ENCODE measurements around the gene PRPH. TPM values are rescaled to one million over a fixed set of nuclear protein-coding genes. Genes with fewer than 3 reads are reported as not detected.

PRPH gene
- total and polyA plus RNA-seq, 2 experiments from 2014 or later = not detected

- H3K4me1 ChIP-seq (ENCODE audit: insufficient read depth) = no peaks in the 10 kb centered on the region
- no peaks in the 10 kb centered on the region for H3K27me3 ChIP-seq (replicated peaks; ENCODE audit: insufficient read depth)
- peak within 1 kb of the TSS; percentile 86 for H3K4me3 ChIP-seq
- peak within 1 kb of the TSS; percentile 82 for H3K9ac ChIP-seq
- no peaks in the 10 kb centered on the region for H4K20me1 ChIP-seq (ENCODE audit: insufficient read depth)
- in situ Hi-C loops (cut with MboI) = no loop called here
- peak; percentile 99 for DNase-seq
- H3K27ac ChIP-seq = no peak within 1 kb of the TSS
- WGBS, 2 experiments (ENCODE audit: low coverage in 1 of 2, low lambda C conversion rate in 2 of 2, missing lambda C conversion rate in 2 of 2) = 1% methylated on average over 51 to 65 of the region's 65 CpGs
- peak within 1 kb of the TSS; percentile 99 for H2AFZ ChIP-seq
- peak within 1 kb of the TSS; percentile 85 for H3K4me2 ChIP-seq (ENCODE audit: unreplicated experiment)
- no peaks in the 10 kb centered on the region for H3K36me3 ChIP-seq (ENCODE audit: low read depth)
- H3K9me3 ChIP-seq (ENCODE audit: low read depth) = no peaks in the 10 kb centered on the region
- no peak for TF ChIP-seq EZH2 (IDR thresholded peaks at IDR 0.05; ENCODE audit: insufficient read depth, poor library complexity, severe bottlenecking)
- no peak for TF ChIP-seq EZH2phosphoT487 (IDR thresholded peaks at IDR 0.05; ENCODE audit: insufficient read depth, low read depth)
- no peaks in the 10 kb centered on the region for H3K9me2 ChIP-seq (ENCODE audit: insufficient read depth)
- H3F3A ChIP-seq (ENCODE audit: insufficient read depth) = no peaks in the 10 kb centered on the region
- H3K79me2 ChIP-seq (ENCODE audit: insufficient read depth) = peaks cover 7% of the 10 kb centered on the region; the same call in 1 of the 2 replicates
Measured at GRCh38 chr12:49322708-49323523, 28.0 kb downstream of the PRPH start, which contains the start of gene TROAP. TROAP (plus strand) TSS chr12:49323255; CDS start chr12:49323609, 354 bp downstream.

DNA sequence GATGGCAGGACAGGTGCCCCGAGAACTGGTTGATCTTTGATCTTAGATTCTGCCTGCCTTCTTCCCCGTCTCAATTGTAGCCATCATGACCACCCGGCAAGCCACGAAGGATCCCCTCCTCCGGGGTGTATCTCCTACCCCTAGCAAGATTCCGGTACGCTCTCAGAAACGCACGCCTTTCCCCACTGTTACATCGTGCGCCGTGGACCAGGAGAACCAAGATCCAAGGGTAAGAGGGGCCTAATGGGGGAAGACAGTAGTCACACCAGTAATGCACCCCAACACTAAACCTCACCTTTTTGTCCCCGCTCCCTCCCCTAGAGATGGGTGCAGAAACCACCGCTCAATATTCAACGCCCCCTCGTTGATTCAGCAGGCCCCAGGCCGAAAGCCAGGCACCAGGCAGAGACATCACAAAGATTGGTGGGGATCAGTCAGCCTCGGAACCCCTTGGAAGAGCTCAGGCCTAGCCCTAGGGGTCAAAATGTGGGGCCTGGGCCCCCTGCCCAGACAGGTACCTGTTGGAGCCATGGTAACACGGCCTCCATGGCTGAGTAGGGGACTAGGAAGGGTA lies 28.7 kb downstream of the PRPH start:
- Histone ChIP-seq H3K36me3 (ENCODE audit: low read depth) (no peaks in the 10 kb centered on the region), H3K4me2 (ENCODE audit: unreplicated experiment) (peak overlapping the region; percentile 83), H3K4me1 (ENCODE audit: insufficient read depth) (no peaks in the 10 kb centered on the region), H3F3A (ENCODE audit: insufficient read depth) (no peaks in the 10 kb centered on the region), H3K4me3 (peak overlapping the region; percentile 86), H3K9me3 (ENCODE audit: low read depth) (no peaks in the 10 kb centered on the region), H4K20me1 (ENCODE audit: insufficient read depth) (no peaks in the 10 kb centered on the region), H3K9ac (peak overlapping the region; percentile 76), H3K27me3 (replicated peaks; ENCODE audit: insufficient read depth) (no peaks in the 10 kb centered on the region), H2AFZ (peak overlapping the region; percentile 99), H3K9me2 (ENCODE audit: insufficient read depth) (no peaks in the 10 kb centered on the region), H3K79me2 (ENCODE audit: insufficient read depth) (peaks cover 7% of the 10 kb centered on the region; the same call in 1 of the 2 replicates), H3K27ac (no peak overlapping the region)
- in situ Hi-C loops (cut with MboI) = no loop called here
- no peak for TF ChIP-seq EZH2phosphoT487 (IDR thresholded peaks at IDR 0.05; ENCODE audit: insufficient read depth, low read depth)
- no peak for TF ChIP-seq EZH2 (IDR thresholded peaks at IDR 0.05; ENCODE audit: insufficient read depth, poor library complexity, severe bottlenecking)
- 6 to 7% methylated on average over 19 of the region's 19 CpGs for WGBS, 2 experiments (ENCODE audit: low coverage in 1 of 2, low lambda C conversion rate in 2 of 2, missing lambda C conversion rate in 2 of 2)
- no peak for DNase-seq

- Histone ChIP-seq H3K4me3 (no peak overlapping the region), H2AFZ (no peak overlapping the region), H3K4me2 (ENCODE audit: unreplicated experiment) (no peak overlapping the region), H3F3A (ENCODE audit: insufficient read depth) (no peaks in the 10 kb centered on the region), H3K27ac (no peak overlapping the region), H4K20me1 (ENCODE audit: insufficient read depth) (no peaks in the 10 kb centered on the region), H3K9me2 (ENCODE audit: insufficient read depth) (no peaks in the 10 kb centered on the region), H3K79me2 (ENCODE audit: insufficient read depth) (peaks cover 7% of the 10 kb centered on the region; the same call in 1 of the 2 replicates), H3K4me1 (ENCODE audit: insufficient read depth) (no peaks in the 10 kb centered on the region), H3K36me3 (ENCODE audit: low read depth) (no peaks in the 10 kb centered on the region), H3K27me3 (replicated peaks; ENCODE audit: insufficient read depth) (no peaks in the 10 kb centered on the region), H3K9ac (no peak overlapping the region), H3K9me3 (ENCODE audit: low read depth) (no peaks in the 10 kb centered on the region)
- TF ChIP-seq EZH2phosphoT487 (IDR thresholded peaks at IDR 0.05; ENCODE audit: insufficient read depth, low read depth) = no peak
- TF ChIP-seq EZH2 (IDR thresholded peaks at IDR 0.05; ENCODE audit: insufficient read depth, poor library complexity, severe bottlenecking) = no peak
- DNase-seq = no peak
- WGBS, 2 experiments (ENCODE audit: low coverage in 1 of 2, low lambda C conversion rate in 2 of 2, missing lambda C conversion rate in 2 of 2) = 81 to 84% methylated on average over 6 of the region's 6 CpGs
- in situ Hi-C loops (cut with MboI) = no loop called here
Measured at GRCh38 chr12:49325606-49326005, 30.7 kb downstream of the PRPH start.

- Histone ChIP-seq H2AFZ (no peak overlapping the region), H3K27ac (no peak overlapping the region), H3K4me1 (ENCODE audit: insufficient read depth) (no peaks in the 10 kb centered on the region), H3K79me2 (ENCODE audit: insufficient read depth) (peaks cover 7% of the 10 kb centered on the region; the same call in 1 of the 2 replicates), H3K36me3 (ENCODE audit: low read depth) (no peaks in the 10 kb centered on the region), H3K9ac (no peak overlapping the region), H3K27me3 (replicated peaks; ENCODE audit: insufficient read depth) (no peaks in the 10 kb centered on the region), H3K4me2 (ENCODE audit: unreplicated experiment) (no peak overlapping the region), H3K9me3 (ENCODE audit: low read depth) (no peaks in the 10 kb centered on the region), H3K9me2 (ENCODE audit: insufficient read depth) (no peaks in the 10 kb centered on the region), H3K4me3 (no peak overlapping the region), H3F3A (ENCODE audit: insufficient read depth) (no peaks in the 10 kb centered on the region), H4K20me1 (ENCODE audit: insufficient read depth) (no peaks in the 10 kb centered on the region)
- no peak for TF ChIP-seq EZH2phosphoT487 (IDR thresholded peaks at IDR 0.05; ENCODE audit: insufficient read depth, low read depth)
- TF ChIP-seq EZH2 (IDR thresholded peaks at IDR 0.05; ENCODE audit: insufficient read depth, poor library complexity, severe bottlenecking) = no peak
- in situ Hi-C loops (cut with MboI) = no loop called here
- no peak for DNase-seq
Measured at GRCh38 chr12:49327368-49327767, 32.4 kb downstream of the PRPH start.

All from GM23248 (cell line).